ENCODE measurements around the gene BMP7.

- TF ChIP-seq CTCF (IDR thresholded peaks at IDR 0.05) (no peak), POLR2A (IDR thresholded peaks at IDR 0.05) (no peak), EP300 (IDR thresholded peaks at IDR 0.05) (no peak)
These were observed 42.2 kb upstream of the BMP7 start for GRCh38 chr20:57308451-57309271.
